NCI-H187 treated with DMSO at 0.1 percent for 48 hours (cell line): ENCODE data around the gene SNX20.

ENCODE experiments used
- DNase-seq: peaks from one replicate; lab custom pipeline; 2025; lab: John Stamatoyannopoulos, UW

SNX20 gene

GRCh38 chr16:50634947-50635346 lies 46.2 kb downstream of the SNX20 start:
- no peak for DNase-seq

GRCh38 chr16:50634090-50634489 lies 47.0 kb downstream of the SNX20 start:
- no peak for DNase-seq

GRCh38 chr16:50632927-50633800 lies 47.9 kb downstream of the SNX20 start:
- no peak for DNase-seq

GRCh38 chr16:50631985-50632576 lies 49.0 kb downstream of the SNX20 start:
- no peak for DNase-seq

GRCh38 chr16:50631249-50631984 lies 49.7 kb downstream of the SNX20 start:
- DNase-seq = no peak

- DNase-seq = no peak
Measured at GRCh38 chr16:50630394-50631020, 50.6 kb downstream of the SNX20 start.

GRCh38 chr16:50629334-50629733 lies 51.8 kb downstream of the SNX20 start:
- no peak for DNase-seq

GRCh38 chr16:50628156-50628802 lies 52.8 kb downstream of the SNX20 start:
- DNase-seq = no peak

GRCh38 chr16:50627419-50627818 lies 53.7 kb downstream of the SNX20 start:
- DNase-seq = no peak

GRCh38 chr16:50626868-50627267 lies 54.2 kb downstream of the SNX20 start:
- DNase-seq = no peak

GRCh38 chr16:50625374-50625773 lies 55.7 kb downstream of the SNX20 start:
- no peak for DNase-seq

GRCh38 chr16:50624449-50624970 lies 56.6 kb downstream of the SNX20 start:
- DNase-seq = no peak

GRCh38 chr16:50622643-50623369 lies 58.3 kb downstream of the SNX20 start:
- no peak for DNase-seq

- DNase-seq = no peak
Measured at GRCh38 chr16:50622029-50622428, 59.1 kb downstream of the SNX20 start.
